ENCODE measurements around the gene PVR. TPM values are rescaled to one million over a fixed set of nuclear protein-coding genes. Genes with fewer than 3 reads are reported as not detected.

Gene PVR
- total and polyA plus RNA-seq, 10 of the 15 experiments (the other 5 are each of a cell fraction or from before 2014, with no cell fraction given): 0.07 to 4.0 (median 1.9) TPM

- TF ChIP-seq ZNF592 (IDR thresholded peaks at IDR 0.05) (no peak), TARDBP (IDR thresholded peaks at IDR 0.05; ENCODE audit: borderline replicate concordance) (no peak), JUNB (IDR thresholded peaks at IDR 0.05) (no peak), WRNIP1 (IDR thresholded peaks at IDR 0.05; ENCODE audit: borderline replicate concordance, low read depth, low read length) (no peak), POLR2A (IDR thresholded peaks at IDR 0.05; ENCODE audit: low read depth, low read length) (no peak), RB1 (IDR thresholded peaks at IDR 0.05; ENCODE audit: borderline replicate concordance) (no peak), RBBP5 (conservative IDR thresholded peaks at IDR 0.05) (no peak)
These were observed 35.3 kb upstream of the PVR start (continued) for GRCh38 chr19:44608391-44608821.

GRCh38 chr19:44609219-44609618 lies 34.5 kb upstream of the PVR start:
- H3K4me1 ChIP-seq (ENCODE audit: control insufficient read depth, insufficient read depth, low read length): no peaks in the 10 kb centered on the region
- no TSS peak for BruUV-seq (replicated peaks)
- no peak overlapping the region for H3K4me2 ChIP-seq (ENCODE audit: control insufficient read depth, insufficient read depth)
- ChIA-PET CTCF (no interaction called here), SMC1A (ENCODE audit: uncharacterized antibody, unreplicated experiment) (no interaction called here), RAD21 (ENCODE audit: unreplicated experiment) (no interaction called here), POLR2A (no interaction called here)
- WGBS (ENCODE audit: insufficient coverage, insufficient replicate concordance, low lambda C conversion rate, missing lambda C conversion rate): 35% methylated on average over 5 of the region's 5 CpGs
- in situ Hi-C loops (cut with MboI) (no loop called here), intact Hi-C loops (cut with micrococcal nuclease; ENCODE audit: unreplicated experiment) (no loop called here)
- no peak overlapping the region for H3K27ac ChIP-seq (ENCODE audit: control insufficient read depth, insufficient read depth)
- FAIRE-seq: no peak
- no peak for ATAC-seq
- DNase-seq (ENCODE audit: low read depth, low spot score): no peak
- no peaks in the 10 kb centered on the region for H4K20me1 ChIP-seq (ENCODE audit: control insufficient read depth, insufficient read depth)
- no peak overlapping the region for H3K9ac ChIP-seq (ENCODE audit: control insufficient read depth, insufficient read depth, low read length)
- no peaks in the 10 kb centered on the region for H3K27me3 ChIP-seq (replicated peaks in 1 of 2; ENCODE audit: control insufficient read depth in 2 of 2, insufficient read depth in 2 of 2, low read length in 1 of 2)
- no peaks in the 10 kb centered on the region for H3K9me3 ChIP-seq (replicated peaks; ENCODE audit: control insufficient read depth, insufficient read depth, low read length)
- no peaks in the 10 kb centered on the region for H3K79me2 ChIP-seq (ENCODE audit: control insufficient read depth, insufficient read depth, low read length)
- H3K4me3 ChIP-seq: no peak overlapping the region
- H3K36me3 ChIP-seq (ENCODE audit: control insufficient read depth in 2 of 2, insufficient read depth in 2 of 2, low read length in 1 of 2): no peaks in the 10 kb centered on the region
- no peak overlapping the region for H2AFZ ChIP-seq (ENCODE audit: control insufficient read depth, low read depth, low read length)
- no peak for TF ChIP-seq RBBP5 (conservative IDR thresholded peaks at IDR 0.05)
- TF ChIP-seq ZBTB33 (IDR thresholded peaks at IDR 0.05): no peak
- no peak for TF ChIP-seq ZNF687 (IDR thresholded peaks at IDR 0.05)
- no peak for TF ChIP-seq SUPT20H (IDR thresholded peaks at IDR 0.05; ENCODE audit: borderline replicate concordance, control insufficient read depth, low read depth, low read length)
- TF ChIP-seq CBX5 (IDR thresholded peaks at IDR 0.05; ENCODE audit: low read depth): no peak
- TF ChIP-seq ZNF217 (IDR thresholded peaks at IDR 0.05): no peak
- no peak for TF ChIP-seq NR2C1 (IDR thresholded peaks at IDR 0.05)
- TF ChIP-seq SP1 (IDR thresholded peaks at IDR 0.05; ENCODE audit: low read depth, low read length): no peak
- no peak for TF ChIP-seq EZH2 (IDR thresholded peaks at IDR 0.05; ENCODE audit: borderline replicate concordance, control insufficient read depth, low read depth, low read length)
